Measurements from ENCODE around the gene FXYD7. TPM values are rescaled to one million over a fixed set of nuclear protein-coding genes. Genes with fewer than 3 reads are reported as not detected.

Gene FXYD7
- total and polyA plus RNA-seq, 9 donors: 0.30 to 2.8 (median 0.80) TPM; not detected in 2

DNA sequence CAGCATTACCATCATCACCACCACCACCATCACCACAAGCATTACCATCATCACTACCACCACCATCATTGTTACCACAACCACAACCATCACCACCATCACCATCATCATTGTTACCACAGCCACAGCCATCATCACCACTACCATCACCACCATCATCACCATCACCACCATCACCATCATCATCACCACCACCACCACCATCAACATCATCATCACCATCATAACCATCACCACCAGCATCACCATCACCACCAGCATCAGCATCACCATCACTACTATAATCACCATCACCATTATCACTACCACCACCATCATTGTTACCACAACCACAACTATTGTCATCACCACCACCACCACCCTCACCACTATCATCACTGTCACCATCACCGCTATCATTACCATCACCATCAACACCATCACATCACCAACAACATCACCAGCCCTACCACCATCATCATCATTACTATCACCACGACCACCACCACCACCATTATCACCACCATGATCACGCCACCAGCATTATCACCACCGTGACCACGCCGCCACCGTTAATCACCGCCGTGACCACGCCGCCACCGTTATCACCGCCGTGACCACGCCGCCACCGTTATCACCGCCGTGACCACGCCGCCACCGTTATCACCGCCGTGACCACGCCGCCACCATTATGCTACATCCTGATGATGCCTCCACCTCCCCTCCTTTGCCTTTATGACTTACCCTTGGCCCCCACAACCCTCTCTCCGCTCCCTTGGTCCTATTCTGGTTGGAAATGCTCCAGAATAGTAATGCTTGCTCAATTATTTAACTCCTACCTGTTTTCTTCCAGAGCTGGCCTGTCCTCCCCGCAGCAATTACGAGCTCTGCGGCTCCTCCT lies 37.4 kb upstream of the FXYD7 start:
- no peaks in the 10 kb centered on the region for H3K9me3 ChIP-seq
- TF ChIP-seq EP300 (IDR thresholded peaks at IDR 0.05): no peak
- TF ChIP-seq, protein P1, sequence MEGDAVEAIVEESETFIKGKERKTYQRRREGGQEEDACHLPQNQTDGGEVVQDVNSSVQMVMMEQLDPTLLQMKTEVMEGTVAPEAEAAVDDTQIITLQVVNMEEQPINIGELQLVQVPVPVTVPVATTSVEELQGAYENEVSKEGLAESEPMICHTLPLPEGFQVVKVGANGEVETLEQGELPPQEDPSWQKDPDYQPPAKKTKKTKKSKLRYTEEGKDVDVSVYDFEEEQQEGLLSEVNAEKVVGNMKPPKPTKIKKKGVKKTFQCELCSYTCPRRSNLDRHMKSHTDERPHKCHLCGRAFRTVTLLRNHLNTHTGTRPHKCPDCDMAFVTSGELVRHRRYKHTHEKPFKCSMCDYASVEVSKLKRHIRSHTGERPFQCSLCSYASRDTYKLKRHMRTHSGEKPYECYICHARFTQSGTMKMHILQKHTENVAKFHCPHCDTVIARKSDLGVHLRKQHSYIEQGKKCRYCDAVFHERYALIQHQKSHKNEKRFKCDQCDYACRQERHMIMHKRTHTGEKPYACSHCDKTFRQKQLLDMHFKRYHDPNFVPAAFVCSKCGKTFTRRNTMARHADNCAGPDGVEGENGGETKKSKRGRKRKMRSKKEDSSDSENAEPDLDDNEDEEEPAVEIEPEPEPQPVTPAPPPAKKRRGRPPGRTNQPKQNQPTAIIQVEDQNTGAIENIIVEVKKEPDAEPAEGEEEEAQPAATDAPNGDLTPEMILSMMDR (IDR thresholded peaks at IDR 0.05): no peak
- no peak for TF ChIP-seq POLR2A (IDR thresholded peaks at IDR 0.05)
- H3K4me3 ChIP-seq: no peak overlapping the region

DNA sequence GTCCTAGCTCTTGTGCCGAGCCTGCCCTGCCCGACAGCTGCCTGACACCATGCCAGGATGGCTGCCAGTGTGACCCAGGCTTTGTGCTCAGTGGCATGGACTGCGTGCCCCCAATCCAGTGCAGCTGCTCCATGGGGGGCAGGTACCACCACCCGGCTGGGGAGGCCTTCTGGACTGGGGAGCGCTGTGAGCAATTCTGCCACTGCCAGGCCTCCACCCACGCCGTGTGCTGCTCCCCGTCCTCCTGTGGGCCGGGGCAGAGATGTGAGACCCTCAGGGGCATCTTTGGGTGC lies 36.8 kb upstream of the FXYD7 start:
- Histone ChIP-seq H3K27ac (no peak overlapping the region), H3K4me1 (ENCODE audit: insufficient read depth) (no peaks in the 10 kb centered on the region)
- WGBS, 3 donors: 89 to 92% (median 90%) methylated on average over 9 of the region's 9 CpGs

More for the DNA sequence above, 37.4 kb upstream of the FXYD7 start:
- Histone ChIP-seq H3K27ac (no peak overlapping the region), H3K36me3 (no peaks in the 10 kb centered on the region), H3K27me3 (no peaks in the 10 kb centered on the region), H3K4me1 (ENCODE audit: insufficient read depth) (no peaks in the 10 kb centered on the region)
- intact Hi-C loops (cut with DNase I): no loop called here
- WGBS, 3 donors: 84 to 88% (median 85%) methylated on average over 30 of the region's 30 CpGs
- no peak for DNase-seq

GRCh38 chr19:35106898-35107541 lies 36.0 kb upstream of the FXYD7 start:
- no peaks in the 10 kb centered on the region for H3K36me3 ChIP-seq
- no peaks in the 10 kb centered on the region for H3K4me1 ChIP-seq (ENCODE audit: insufficient read depth)
- intact Hi-C loops (cut with DNase I): no loop called here
- DNase-seq: no peak
- no peak overlapping the region for H3K4me3 ChIP-seq
- no peak for TF ChIP-seq POLR2A (IDR thresholded peaks at IDR 0.05)
- TF ChIP-seq EP300 (IDR thresholded peaks at IDR 0.05): no peak
- TF ChIP-seq, protein P1 (IDR thresholded peaks at IDR 0.05): no peak
- WGBS, 3 donors: 45 to 91% (median 47%) methylated on average over 1 to 2 of the region's 2 CpGs
- H3K27me3 ChIP-seq: no peaks in the 10 kb centered on the region
- H3K9me3 ChIP-seq: no peaks in the 10 kb centered on the region
- no peak overlapping the region for H3K27ac ChIP-seq

More for the DNA sequence above, 36.8 kb upstream of the FXYD7 start:
- Histone ChIP-seq H3K9me3 (no peaks in the 10 kb centered on the region), H3K4me3 (no peak overlapping the region), H3K36me3 (no peaks in the 10 kb centered on the region), H3K27me3 (no peaks in the 10 kb centered on the region)
- TF ChIP-seq, protein P1 (IDR thresholded peaks at IDR 0.05): no peak
- no peak for TF ChIP-seq POLR2A (IDR thresholded peaks at IDR 0.05)
- no peak for TF ChIP-seq EP300 (IDR thresholded peaks at IDR 0.05)
- no peak for DNase-seq
- intact Hi-C loops (cut with DNase I): no loop called here

DNA sequence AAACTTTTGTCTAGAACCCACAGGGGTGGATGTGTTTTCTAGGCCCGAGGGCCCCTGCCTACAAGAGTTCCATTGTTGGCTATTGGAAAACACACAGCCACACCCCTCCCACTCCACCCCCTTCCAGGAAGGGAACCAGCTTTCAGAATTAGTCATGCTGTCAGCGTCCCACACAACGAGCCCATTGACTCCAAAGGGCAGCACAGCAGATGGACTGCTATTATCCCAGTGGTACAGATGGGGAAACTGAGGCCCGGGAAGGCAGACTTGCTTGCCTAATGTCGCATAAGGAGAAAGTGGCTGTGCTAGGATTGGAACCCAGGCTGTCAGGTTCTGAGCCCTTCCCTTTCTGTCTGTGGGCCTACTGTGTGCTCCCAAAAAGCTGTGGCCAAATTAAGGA lies 35.5 kb upstream of the FXYD7 start:
- H3K9me3 ChIP-seq: no peaks in the 10 kb centered on the region
- WGBS, 3 donors: 39 to 46% (median 40%) methylated on average over 5 of the region's 5 CpGs
- intact Hi-C loops (cut with DNase I): no loop called here
- no peaks in the 10 kb centered on the region for H3K36me3 ChIP-seq
- TF ChIP-seq EP300 (IDR thresholded peaks at IDR 0.05) (no peak), POLR2A (IDR thresholded peaks at IDR 0.05) (no peak)
- TF ChIP-seq, protein P1 (IDR thresholded peaks at IDR 0.05): no peak
- DNase-seq: no peak
- no peak overlapping the region for H3K27ac ChIP-seq
- no peaks in the 10 kb centered on the region for H3K4me1 ChIP-seq (ENCODE audit: insufficient read depth)
- no peak overlapping the region for H3K4me3 ChIP-seq
- no peaks in the 10 kb centered on the region for H3K27me3 ChIP-seq
